GM12878 (cell line): ENCODE measurements around the gene NOX1. TPM values are rescaled to one million over a fixed set of nuclear protein-coding genes. Genes with fewer than 3 reads are reported as not detected.

ENCODE experiments used
- ATAC-seq: fragments of 200-7000 bp; cut with Tn5 transposase; 3 replicates; pipeline ENCODE4 v1.9.1; 2020; ENCODE audit warnings: mild to moderate bottlenecking, moderate library complexity
- BruUV-seq: library from RNA; stranded (reverse); fragments of 400-500 nt; replicated peaks from 2 replicates; lab custom pipeline; 2021; lab: Mats Ljungman, UMichigan
- CTCF ChIA-PET: fragments of 300-600 bp; sonication (Branson Sonifier 250); formaldehyde crosslinking; extraction: SDS; loops from one replicate; lab custom pipeline; 2021; ENCODE audit warnings: inconsistent platforms; lab: Yijun Ruan, JAX
- POLR2A ChIA-PET: fragments of 350-600 bp; formaldehyde crosslinking; extraction: SDS; loops from one replicate; lab custom pipeline; 2021; ENCODE audit warnings: inconsistent platforms; lab: Charles Lee
- RAD21 ChIA-PET: fragments of 300-600 bp; sonication (Branson Sonifier 250); formaldehyde crosslinking; loops from one replicate; lab custom pipeline; 2023; ENCODE audit warnings: antibody characterized with exemption; ENCODE audit not compliant: unreplicated experiment; lab: Charles Lee
- SMC1A ChIA-PET: fragments of 300-600 bp; sonication (Branson Sonifier 250); formaldehyde crosslinking; loops from one replicate; lab custom pipeline; 2023; ENCODE audit not compliant: unreplicated experiment, uncharacterized antibody; lab: Charles Lee
- DNase-seq: peaks from one replicate; pipeline ENCODE4 v3.0.0-alpha.2; 2011; ENCODE audit warnings: low read depth, low spot score
- FAIRE-seq: peaks from 3 replicates; lab custom pipeline; 2011; peaks lifted over from hg19 to GRCh38; lab: Jason Lieb, UNC
- H2AFZ ChIP-seq: 2 replicates; pipeline ENCODE4 v1.6.0; 2011; ENCODE audit warnings: low read depth, low read length, control low read depth; ENCODE audit not compliant: control insufficient read depth
- H3K27ac ChIP-seq: 2 replicates; pipeline ENCODE4 v1.5.1; 2011; ENCODE audit warnings: control low read depth; ENCODE audit not compliant: control insufficient read depth, insufficient read depth
- H3K27me3 ChIP-seq, 2 experiments: replicated peaks in 1 of 2; 2 replicates each; pipeline versions ENCODE4 v1.6.0 to v1.6.1; 2011; ENCODE audit warnings: low read length in 1 of 2; ENCODE audit not compliant: control insufficient read depth in 2 of 2, insufficient read depth in 2 of 2
- H3K36me3 ChIP-seq, 2 experiments: 2 replicates each; pipeline ENCODE4 v1.5.1; 2011; ENCODE audit warnings: low read length in 1 of 2; ENCODE audit not compliant: control insufficient read depth in 2 of 2, insufficient read depth in 2 of 2
- H3K4me1 ChIP-seq: 2 replicates; pipeline ENCODE4 v1.6.1; 2011; ENCODE audit warnings: mild to moderate bottlenecking, low read length, moderate library complexity, mixed read lengths; ENCODE audit not compliant: control insufficient read depth, insufficient read depth
- H3K4me2 ChIP-seq: 2 replicates; pipeline ENCODE4 v1.6.0; 2011; ENCODE audit warnings: control low read depth; ENCODE audit not compliant: control insufficient read depth, insufficient read depth
- H3K4me3 ChIP-seq: fragments of 200-600 bp; sonication (generic); 2 replicates; pipeline ENCODE4 v1.5.1; 2016
- H3K79me2 ChIP-seq: 2 replicates; pipeline ENCODE4 v1.6.0; 2011; ENCODE audit warnings: low read length; ENCODE audit not compliant: control insufficient read depth, insufficient read depth
- H3K9ac ChIP-seq: 2 replicates; pipeline ENCODE4 v1.8.0; 2011; ENCODE audit warnings: low read length, control low read depth, mixed read lengths; ENCODE audit not compliant: control insufficient read depth, insufficient read depth
- H3K9me3 ChIP-seq: replicated peaks from 3 replicates; pipeline ENCODE4 v1.5.1; 2011; ENCODE audit warnings: mild to moderate bottlenecking, low read length; ENCODE audit not compliant: control insufficient read depth, insufficient read depth
- H4K20me1 ChIP-seq: 2 replicates; pipeline ENCODE4 v1.6.0; 2011; ENCODE audit not compliant: control insufficient read depth, insufficient read depth
- EGR1 ChIP-seq, 2 experiments: IDR thresholded peaks; 1 replicate in 1 of 2; 2 replicates in 1 of 2; pipeline ENCODE4 v1.6.1; 2011 to 2012; ENCODE audit warnings: low read depth in 2 of 2, low read length in 2 of 2, borderline replicate concordance in 1 of 2, mild to moderate bottlenecking in 1 of 2, moderate library complexity in 1 of 2
- FOXM1 ChIP-seq: IDR thresholded peaks from 2 replicates; pipeline ENCODE4 v1.6.1; 2012; ENCODE audit warnings: low read depth, mild to moderate bottlenecking, inconsistent platforms, low read length, moderate library complexity
- GABPA ChIP-seq: IDR thresholded peaks from 2 replicates; pipeline ENCODE4 v1.6.1; 2014; ENCODE audit warnings: antibody characterized with exemption, low read depth, mild to moderate bottlenecking, inconsistent platforms
- IKZF2 ChIP-seq, 2 experiments: fragments of 450-650 bp; IDR thresholded peaks; 2 replicates each; pipeline ENCODE4 v1.6.1; 2017; ENCODE audit warnings: mild to moderate bottlenecking in 2 of 2, moderate library complexity in 2 of 2
- JUND ChIP-seq: IDR thresholded peaks from 2 replicates; pipeline ENCODE4 v1.6.1; 2012; ENCODE audit warnings: low read depth, mild to moderate bottlenecking, low read length, improper control_type of control experiment, moderate library complexity
- KAT2A ChIP-seq: conservative IDR thresholded peaks from 2 replicates; pipeline ENCODE4 v1.6.1; 2011; ENCODE audit warnings: low read depth, low read length; ENCODE audit not compliant: control insufficient read depth
- LARP7 ChIP-seq: fragments of 450-650 bp; IDR thresholded peaks from 2 replicates; pipeline ENCODE4 v1.6.1; 2017; ENCODE audit warnings: mild to moderate bottlenecking
- MTA2 ChIP-seq: fragments of 450-650 bp; IDR thresholded peaks from 2 replicates; pipeline ENCODE4 v1.6.1; 2016; ENCODE audit warnings: low read depth, mild to moderate bottlenecking, moderate library complexity
- MYC ChIP-seq: IDR thresholded peaks from 2 replicates; pipeline ENCODE4 v1.6.1; 2011; ENCODE audit warnings: mild to moderate bottlenecking, low read length, moderate library complexity, inconsistent platforms; ENCODE audit not compliant: insufficient read depth, insufficient replicate concordance, insufficient read length, severe bottlenecking
- NR2C2 ChIP-seq: IDR thresholded peaks from 2 replicates; pipeline ENCODE4 v1.6.1; 2011; ENCODE audit warnings: borderline replicate concordance, low read depth; ENCODE audit not compliant: control insufficient read depth, insufficient read length
- RBBP5 ChIP-seq: fragments of 200-600 bp; sonication (generic); conservative IDR thresholded peaks from 2 replicates; pipeline ENCODE4 v1.6.1; 2016
- RFX5 ChIP-seq: IDR thresholded peaks from 2 replicates; pipeline ENCODE4 v1.6.1; 2011; ENCODE audit warnings: low read depth, low read length, improper control_type of control experiment
- RUNX3 ChIP-seq: IDR thresholded peaks from 2 replicates; pipeline ENCODE4 v1.6.1; 2012; ENCODE audit warnings: low read length, inconsistent platforms
- SP1 ChIP-seq: IDR thresholded peaks from one replicate; pipeline ENCODE4 v1.6.1; 2011; ENCODE audit warnings: low read depth, low read length
- SPI1 ChIP-seq: IDR thresholded peaks from 2 replicates; pipeline ENCODE4 v1.6.1; 2011; ENCODE audit warnings: low read depth, mild to moderate bottlenecking, low read length, moderate library complexity, borderline replicate concordance; ENCODE audit not compliant: insufficient read depth
- SREBF2 ChIP-seq: IDR thresholded peaks from 2 replicates; pipeline ENCODE4 v1.6.1; 2012; ENCODE audit warnings: mild to moderate bottlenecking, low read length
- STAT3 ChIP-seq: IDR thresholded peaks from 2 replicates; pipeline ENCODE4 v1.6.1; 2011; ENCODE audit warnings: low read depth, low read length, improper control_type of control experiment
- TARDBP ChIP-seq: IDR thresholded peaks from 2 replicates; pipeline ENCODE4 v1.6.1; 2016; ENCODE audit warnings: borderline replicate concordance
- USF2 ChIP-seq: IDR thresholded peaks from 2 replicates; pipeline ENCODE4 v1.6.1; 2011; ENCODE audit warnings: low read depth, low read length, improper control_type of control experiment, borderline replicate concordance
- WGBS: methylation state at CpG from one replicate; pipeline ENCODE4 v1.1.6; 2016; ENCODE audit warnings: low lambda C conversion rate; ENCODE audit not compliant: insufficient replicate concordance, insufficient coverage; ENCODE audit errors: missing lambda C conversion rate; 5-methylcytosine and 5-hydroxymethylcytosine counted together
- in situ Hi-C: fragments of 300-500 bp; cut with MboI; formaldehyde crosslinking; loops from 9 replicates; pipeline ENCODE4 v1.14.3; 2018; ENCODE audit warnings: mixed read lengths
- intact Hi-C: fragments of 100-400 bp; cut with micrococcal nuclease; formaldehyde crosslinking; loops from one replicate; pipeline ENCODE4 v1.14.2; 2022; ENCODE audit not compliant: unreplicated experiment
- polyA plus RNA-seq, 11 experiments: library from polyadenylated mRNA; depleted of rRNA in 4 of 11; unstranded in 6 of 11; stranded (reverse) in 5 of 11; fragments of >200 nt; fragmentation: Nextera tagmentation in 4 of 11; fragmentation: Illumina TruSeq in 1 of 11; extraction: Ambion mirVana in 4 of 11; extraction: Trizol in 1 of 11; gene quantifications; 1 replicate in 1 of 11; 2 replicates in 10 of 11; pipeline versions ENCODE4 v1.2.1 to v1.2.3, GENCODE V29; 2011 to 2016; ENCODE audit warnings: inconsistent platforms in 2 of 11, missing spikeins in 2 of 11, low read depth in 1 of 11
- total RNA-seq, 4 experiments: library from RNA; depleted of rRNA in 3 of 4; stranded (reverse); fragments of >200 nt in 3 of 4; fragmentation: Illumina TruSeq in 1 of 4; extraction: Trizol in 1 of 4; gene quantifications; 2 replicates each; pipeline versions ENCODE4 v1.2.1 to v1.2.3, GENCODE V29; 2013 to 2021
- TF ChIP-seq, protein P1 (sequence below): IDR thresholded peaks from 2 replicates; pipeline ENCODE4 v1.6.1; 2011; ENCODE audit warnings: borderline replicate concordance, low read depth, mild to moderate bottlenecking, moderate library complexity, mixed read lengths, low read length; ENCODE audit not compliant: insufficient read depth; ENCODE audit errors: extremely low read length

Gene NOX1
- total and polyA plus RNA-seq, 10 of the 15 experiments (the other 5 are each of a cell fraction or from before 2014, with no cell fraction given) = 0.03 to 0.09 (median 0.08) TPM; not detected in 6

- H2AFZ ChIP-seq = no peak overlapping the region
- no peak for DNase-seq
- H3K4me1 ChIP-seq = no peaks in the 10 kb centered on the region
- POLR2A ChIA-PET = no interaction called here
- in situ Hi-C loops = no loop called here
- no peak overlapping the region for H3K27ac ChIP-seq
- TF ChIP-seq STAT3 = no peak
- TF ChIP-seq IKZF2 (IDR thresholded peaks at IDR 0.05) = no peak
- TF ChIP-seq MYC = no peak
- no peak for TF ChIP-seq SREBF2
- no peak for TF ChIP-seq RFX5
- no peak for TF ChIP-seq TARDBP
- TF ChIP-seq EGR1 (IDR thresholded peaks at IDR 0.05; ENCODE audit: borderline replicate concordance in 1 of 2, low read depth in 2 of 2, low read length in 2 of 2) = no peak
- TF ChIP-seq RBBP5 = no peak
- TF ChIP-seq NR2C2 = no peak
- no peak for TF ChIP-seq MTA2
- TF ChIP-seq SPI1 = no peak
- TF ChIP-seq JUND = no peak
- no peak for TF ChIP-seq SP1
- TF ChIP-seq GABPA = no peak
- no peak for TF ChIP-seq RUNX3
- TF ChIP-seq LARP7 = no peak
- TF ChIP-seq FOXM1 = no peak
- TF ChIP-seq, protein P1, sequence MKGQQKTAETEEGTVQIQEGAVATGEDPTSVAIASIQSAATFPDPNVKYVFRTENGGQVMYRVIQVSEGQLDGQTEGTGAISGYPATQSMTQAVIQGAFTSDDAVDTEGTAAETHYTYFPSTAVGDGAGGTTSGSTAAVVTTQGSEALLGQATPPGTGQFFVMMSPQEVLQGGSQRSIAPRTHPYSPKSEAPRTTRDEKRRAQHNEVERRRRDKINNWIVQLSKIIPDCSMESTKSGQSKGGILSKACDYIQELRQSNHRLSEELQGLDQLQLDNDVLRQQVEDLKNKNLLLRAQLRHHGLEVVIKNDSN = no peak
- TF ChIP-seq KAT2A = no peak
- TF ChIP-seq USF2 = no peak
- TF ChIP-seq, all 136 proteins: peak for 0
- H3K79me2 ChIP-seq = no peaks in the 10 kb centered on the region
- RAD21 ChIA-PET = no interaction called here
- no peaks in the 10 kb centered on the region for H4K20me1 ChIP-seq
- WGBS = 56% methylated on average over 4 of the region's 4 CpGs
- no peak for ATAC-seq
- SMC1A ChIA-PET = no interaction called here
- intact Hi-C loops = no loop called here
- no peak overlapping the region for H3K9ac ChIP-seq
- no peak for FAIRE-seq
- H3K27me3 ChIP-seq = no peaks in the 10 kb centered on the region
- H3K4me2 ChIP-seq = no peak overlapping the region
- no peaks in the 10 kb centered on the region for H3K36me3 ChIP-seq
- no TSS peak for BruUV-seq
- no peaks in the 10 kb centered on the region for H3K9me3 ChIP-seq
- CTCF ChIA-PET = no interaction called here
- H3K4me3 ChIP-seq = no peak overlapping the region
Measured at GRCh38 chrX:100850317-100850716, 23.8 kb downstream of the NOX1 start.
